Suppressor macrophage treated with lipopolysaccharide for 1 hour (primary cell): ENCODE measurements around the gene ARHGEF26.
"Not testable (repeated sequence)": the region's sequence is repeated elsewhere in the genome, so short reads cannot be mapped to it uniquely, and the experiment has no call there.

Source experiments
- DNase-seq, 3 donors: peaks; one replicate each; pipeline ENCODE4 v3.0.0-alpha.2; 2020 to 2022

The ARHGEF26 gene

GRCh38 chr3:154120961-154121700 is at the start of gene ARHGEF26:
Gene ARHGEF26 (plus strand): TSS chr3:154121390. CDS start chr3:154121993, 603 bp downstream.
- DNase-seq = peak; percentile 39 to 86 (median 79)

GRCh38 chr3:154074966-154075365 is 46.2 kb upstream of the ARHGEF26 start:
- DNase-seq = no peak

GRCh38 chr3:154078672-154079071 is 42.5 kb upstream of the ARHGEF26 start:
- no peak for DNase-seq

GRCh38 chr3:154081305-154081704 is 39.9 kb upstream of the ARHGEF26 start:
- no peak for DNase-seq

- no peak for DNase-seq
Measured at GRCh38 chr3:154085071-154085470, 36.1 kb upstream of the ARHGEF26 start.

GRCh38 chr3:154085799-154086198 is 35.4 kb upstream of the ARHGEF26 start:
- no peak for DNase-seq

- DNase-seq = no peak
Measured at GRCh38 chr3:154086286-154086685, 34.9 kb upstream of the ARHGEF26 start.

- DNase-seq = not testable (repeated sequence)
Measured at GRCh38 chr3:154087756-154088480, 33.3 kb upstream of the ARHGEF26 start.

- no peak for DNase-seq
Measured at GRCh38 chr3:154089421-154090420, 31.5 kb upstream of the ARHGEF26 start.

- no peak for DNase-seq
Measured at GRCh38 chr3:154094051-154094450, 27.1 kb upstream of the ARHGEF26 start.

GRCh38 chr3:154095832-154096421 is 25.3 kb upstream of the ARHGEF26 start:
- peak; percentile 38 to 46 (median 45) for DNase-seq

GRCh38 chr3:154098376-154098775 is 22.8 kb upstream of the ARHGEF26 start:
- DNase-seq = no peak

GRCh38 chr3:154100556-154100955 is 20.6 kb upstream of the ARHGEF26 start:
- DNase-seq = no peak

- DNase-seq = no peak
Measured at GRCh38 chr3:154101250-154101649, 19.9 kb upstream of the ARHGEF26 start.

- no peak for DNase-seq
Measured at GRCh38 chr3:154102225-154102624, 19.0 kb upstream of the ARHGEF26 start.

- DNase-seq = peak in 1 of 3 donors; percentile 12
Measured at GRCh38 chr3:154105218-154105975, 15.8 kb upstream of the ARHGEF26 start.

GRCh38 chr3:154111365-154111935 is 9.7 kb upstream of the ARHGEF26 start:
- peak in 2 of 3 donors; percentile 23 to 25 for DNase-seq

- DNase-seq = no peak
Measured at GRCh38 chr3:154112146-154112852, 8.9 kb upstream of the ARHGEF26 start.

- no peak for DNase-seq
Measured at GRCh38 chr3:154113609-154114008, 7.6 kb upstream of the ARHGEF26 start.

- no peak for DNase-seq
Measured at GRCh38 chr3:154115332-154115731, 5.9 kb upstream of the ARHGEF26 start.

- no peak for DNase-seq
Measured at GRCh38 chr3:154119951-154120350, 1.2 kb upstream of the ARHGEF26 start.
